Neutrophil (primary cell): ENCODE data around the gene PTPRO.

Source experiments
- H3K27ac ChIP-seq: fragments of 200-600 bp; sonication (generic); 2 replicates; pipeline ENCODE4 v1.5.1; 2016; ENCODE audit warnings: mild to moderate bottlenecking, moderate library complexity
- H3K27me3 ChIP-seq: fragments of 200-600 bp; sonication (generic); 2 replicates; pipeline ENCODE4 v1.6.0; 2016; ENCODE audit warnings: mild to moderate bottlenecking
- H3K36me3 ChIP-seq: fragments of 200-600 bp; sonication (generic); 2 replicates; pipeline ENCODE4 v1.5.1; 2017
- H3K4me1 ChIP-seq, 2 experiments: fragments of 200-600 bp in 1 of 2; sonication (generic) in 1 of 2; 1 replicate in 1 of 2; 2 replicates in 1 of 2; pipeline versions ENCODE4 v1.5.1 to v1.6.1; 2013 to 2016; ENCODE audit warnings: low read depth in 1 of 2, low read length in 1 of 2, mild to moderate bottlenecking in 1 of 2, moderate library complexity in 1 of 2; ENCODE audit not compliant: control insufficient read depth in 1 of 2, insufficient read depth in 1 of 2
- H3K4me3 ChIP-seq, 2 experiments: fragments of 200-600 bp in 1 of 2; sonication (generic) in 1 of 2; 1 replicate in 1 of 2; 2 replicates in 1 of 2; pipeline ENCODE4 v1.5.1; 2013 to 2016; ENCODE audit warnings: low read depth in 1 of 2, low read length in 1 of 2, mild to moderate bottlenecking in 1 of 2, moderate library complexity in 1 of 2
- H3K9me3 ChIP-seq: fragments of 200-600 bp; sonication (generic); 2 replicates; pipeline ENCODE4 v1.5.1; 2016
- CTCF ChIP-seq: fragments of 200-600 bp; sonication (generic); IDR thresholded peaks from 2 replicates; pipeline ENCODE4 v1.5.1; 2016; ENCODE audit warnings: antibody characterized with exemption

The PTPRO gene

GRCh38 chr12:15581006-15581405 lies 258.7 kb downstream of the PTPRO start:
- peaks cover under 1% of the 10 kb centered on the region for H3K27me3 ChIP-seq
- H3K4me3 ChIP-seq = no peak overlapping the region
- H3K9me3 ChIP-seq = no peaks in the 10 kb centered on the region
- no peaks in the 10 kb centered on the region for H3K36me3 ChIP-seq
- no peaks in the 10 kb centered on the region for H3K4me1 ChIP-seq
- no peak overlapping the region for H3K27ac ChIP-seq
- no peak for TF ChIP-seq CTCF

DNA sequence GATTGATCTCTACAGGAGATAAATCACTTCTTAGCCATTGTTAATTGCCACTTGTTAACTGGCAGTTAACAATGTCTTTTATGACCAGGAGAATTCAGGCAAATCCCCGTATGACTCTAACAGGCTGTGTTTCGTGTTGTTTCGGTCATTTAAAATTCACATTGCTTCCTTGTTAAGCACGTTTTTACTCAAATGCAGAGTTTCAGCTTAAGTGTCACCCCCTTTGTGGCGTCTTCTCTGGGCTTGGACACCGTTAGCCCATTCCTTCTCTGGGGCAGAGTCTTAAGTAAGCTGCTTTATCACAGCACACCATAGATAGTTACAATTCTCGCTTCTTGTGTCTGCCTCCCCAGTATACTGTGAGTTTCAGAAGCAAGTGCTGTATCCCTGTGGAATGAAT lies 261.5 kb downstream of the PTPRO start:
- Histone ChIP-seq H3K27me3 (peaks cover 20% of the 10 kb centered on the region), H3K4me3 (no peak overlapping the region), H3K4me1 (no peaks in the 10 kb centered on the region), H3K27ac (no peak overlapping the region), H3K9me3 (no peaks in the 10 kb centered on the region), H3K36me3 (no peaks in the 10 kb centered on the region)
- TF ChIP-seq CTCF = no peak

- Histone ChIP-seq H3K27me3 (peaks cover 27% of the 10 kb centered on the region), H3K36me3 (no peaks in the 10 kb centered on the region), H3K27ac (no peak overlapping the region), H3K4me3 (no peak overlapping the region), H3K9me3 (no peaks in the 10 kb centered on the region), H3K4me1 (no peaks in the 10 kb centered on the region)
- no peak for TF ChIP-seq CTCF
Measured at GRCh38 chr12:15584366-15585041, 262.2 kb downstream of the PTPRO start.

GRCh38 chr12:15589328-15590032 lies 267.2 kb downstream of the PTPRO start:
- H3K4me1 ChIP-seq = peaks cover 0 to 6% of the 10 kb centered on the region in 2 experiments
- H3K27me3 ChIP-seq = peaks cover 34% of the 10 kb centered on the region
- H3K9me3 ChIP-seq = no peaks in the 10 kb centered on the region
- no peak overlapping the region for H3K27ac ChIP-seq
- no peak overlapping the region for H3K4me3 ChIP-seq
- H3K36me3 ChIP-seq = no peaks in the 10 kb centered on the region
- no peak for TF ChIP-seq CTCF

- no peak overlapping the region for H3K27ac ChIP-seq
- H3K36me3 ChIP-seq = no peaks in the 10 kb centered on the region
- H3K9me3 ChIP-seq = no peaks in the 10 kb centered on the region
Measured at GRCh38 chr12:15590180-15590826, 268.0 kb downstream of the PTPRO start.

More at GRCh38 chr12:15590180-15590826, 268.0 kb downstream of the PTPRO start:
- peaks cover 0 to 6% of the 10 kb centered on the region in 2 experiments for H3K4me1 ChIP-seq
- H3K4me3 ChIP-seq = no peak overlapping the region
- TF ChIP-seq CTCF = peak; percentile 67
- peaks cover 34% of the 10 kb centered on the region for H3K27me3 ChIP-seq
